HepG2 (cell line): ENCODE results near the gene RRP36.

Experiments
- EZH2 ChIP-seq: conservative IDR thresholded peaks from 2 replicates; pipeline ENCODE4 v1.6.1; 2012; ENCODE audit warnings: mild to moderate bottlenecking, low read depth, low read length, moderate library complexity
- HMG20B ChIP-seq: conservative IDR thresholded peaks from 2 replicates; pipeline ENCODE4 v1.6.1; 2016; ENCODE audit warnings: missing genetic modification reagents, missing compliant biosample characterization
- MYC ChIP-seq: sonication (generic); formaldehyde crosslinking; IDR thresholded peaks from 2 replicates; pipeline ENCODE4 v1.9.0; 2021; ENCODE audit warnings: missing genetic modification reagents, borderline replicate concordance
- NFE2L1 ChIP-seq: sonication (generic); formaldehyde crosslinking; IDR thresholded peaks from 2 replicates; pipeline ENCODE4 v1.4.0; 2020; ENCODE audit warnings: missing genetic modification reagents, mild to moderate bottlenecking, borderline replicate concordance
- SMC3 ChIP-seq: IDR thresholded peaks from 2 replicates; pipeline ENCODE4 v1.6.1; 2011; ENCODE audit warnings: low read length, improper control_type of control experiment
- TF ChIP-seq, protein P1 (sequence below): sonication (generic); formaldehyde crosslinking; IDR thresholded peaks from 2 replicates; pipeline ENCODE4 v1.5.0; 2020; ENCODE audit warnings: mild to moderate bottlenecking, missing genetic modification reagents, moderate library complexity

DNA sequence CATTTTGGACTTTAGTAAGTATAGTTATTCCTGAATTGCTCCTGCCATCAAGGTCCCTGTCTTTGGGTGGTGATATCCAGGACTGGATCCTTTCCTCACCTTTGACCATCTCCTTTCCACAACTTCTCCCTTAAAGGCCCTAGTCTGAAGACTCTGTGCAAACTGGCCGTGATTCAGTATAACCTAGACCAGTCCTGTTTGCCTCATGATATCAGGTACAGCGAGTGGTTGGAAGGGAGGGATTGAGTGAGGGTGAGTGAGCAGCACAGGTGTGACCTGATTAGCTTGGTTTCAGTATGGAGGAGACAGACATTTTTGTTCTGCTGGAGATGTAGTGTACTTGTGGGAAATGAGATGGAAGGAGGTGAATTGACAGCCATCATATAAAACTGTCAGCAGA lies 2.3 kb upstream of the RRP36 start:
- TF ChIP-seq, protein P1, sequence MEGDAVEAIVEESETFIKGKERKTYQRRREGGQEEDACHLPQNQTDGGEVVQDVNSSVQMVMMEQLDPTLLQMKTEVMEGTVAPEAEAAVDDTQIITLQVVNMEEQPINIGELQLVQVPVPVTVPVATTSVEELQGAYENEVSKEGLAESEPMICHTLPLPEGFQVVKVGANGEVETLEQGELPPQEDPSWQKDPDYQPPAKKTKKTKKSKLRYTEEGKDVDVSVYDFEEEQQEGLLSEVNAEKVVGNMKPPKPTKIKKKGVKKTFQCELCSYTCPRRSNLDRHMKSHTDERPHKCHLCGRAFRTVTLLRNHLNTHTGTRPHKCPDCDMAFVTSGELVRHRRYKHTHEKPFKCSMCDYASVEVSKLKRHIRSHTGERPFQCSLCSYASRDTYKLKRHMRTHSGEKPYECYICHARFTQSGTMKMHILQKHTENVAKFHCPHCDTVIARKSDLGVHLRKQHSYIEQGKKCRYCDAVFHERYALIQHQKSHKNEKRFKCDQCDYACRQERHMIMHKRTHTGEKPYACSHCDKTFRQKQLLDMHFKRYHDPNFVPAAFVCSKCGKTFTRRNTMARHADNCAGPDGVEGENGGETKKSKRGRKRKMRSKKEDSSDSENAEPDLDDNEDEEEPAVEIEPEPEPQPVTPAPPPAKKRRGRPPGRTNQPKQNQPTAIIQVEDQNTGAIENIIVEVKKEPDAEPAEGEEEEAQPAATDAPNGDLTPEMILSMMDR (CRISPR knock-in tag): no peak
- TF ChIP-seq NFE2L1: no peak
- TF ChIP-seq HMG20B (CRISPR knock-in tag): no peak
- TF ChIP-seq SMC3: no peak
- TF ChIP-seq MYC: no peak
- no peak for TF ChIP-seq EZH2
